ENCODE results near the gene BBX.

- no peak for TF ChIP-seq EZH2 (IDR thresholded peaks at IDR 0.05; ENCODE audit: insufficient read depth, poor library complexity, severe bottlenecking)
- no peak for TF ChIP-seq EZH2phosphoT487 (IDR thresholded peaks at IDR 0.05; ENCODE audit: insufficient read depth, low read depth)
Observed at GRCh38 chr3:107650788-107651187, 128.0 kb downstream of the BBX start.

Data from GM23248 (cell line).